ENCODE measurements around the gene GATB. TPM values are rescaled to one million over a fixed set of nuclear protein-coding genes. Genes with fewer than 3 reads are reported as not detected.

The GATB gene
- total and polyA plus RNA-seq, 10 donors = 12.6 to 22.7 (median 17.8) TPM

DNA sequence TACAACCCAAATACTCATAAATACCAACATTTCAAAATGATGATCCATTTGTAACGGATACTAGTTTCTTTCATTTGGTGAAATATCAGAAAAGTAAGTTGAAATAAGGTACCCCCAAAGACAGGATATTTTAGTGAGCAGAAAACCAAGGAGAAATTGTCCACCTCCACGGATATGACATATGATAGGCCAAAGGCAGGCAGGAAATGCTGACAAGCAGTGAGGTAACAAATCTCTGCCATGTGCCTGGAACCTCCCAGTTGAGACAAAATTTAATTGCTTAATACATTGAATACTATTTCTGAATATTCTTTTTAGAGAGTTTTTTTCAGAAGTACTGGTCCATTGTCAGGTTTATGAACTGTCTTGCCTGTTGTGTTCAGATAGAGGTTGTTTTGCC lies 118.8 kb downstream of the GATB start:
- no peaks in the 10 kb centered on the region for H3K9me3 ChIP-seq
- WGBS, 5 donors = 69 to 83% (median 78%) methylated on average over 2 of the region's 2 CpGs
- intact Hi-C loops (cut with DNase I; ENCODE audit: low total_unique reads) = no loop called here
- TF ChIP-seq CTCF (IDR thresholded peaks at IDR 0.05 in 8 of 11, conservative IDR thresholded peaks at IDR 0.05 in 3 of 11) (no peak), POLR2A (IDR thresholded peaks at IDR 0.05) (no peak), POLR2AphosphoS5 (IDR thresholded peaks at IDR 0.05) (no peak)
- DNase-seq = no peak
- no peaks in the 10 kb centered on the region for H3K4me1 ChIP-seq
- H3K36me3 ChIP-seq = no peaks in the 10 kb centered on the region
- no peak overlapping the region for H3K4me3 ChIP-seq
- H3K27me3 ChIP-seq (replicated peaks in 1 of 7) = no peaks in the 10 kb centered on the region
- no peak overlapping the region for H3K27ac ChIP-seq

GRCh38 chr4:151641167-151641566 lies 119.6 kb downstream of the GATB start:
- Histone ChIP-seq H3K4me1 (no peaks in the 10 kb centered on the region), H3K9me3 (no peaks in the 10 kb centered on the region), H3K36me3 (no peaks in the 10 kb centered on the region), H3K27me3 (replicated peaks in 1 of 7) (no peaks in the 10 kb centered on the region), H3K27ac (no peak overlapping the region), H3K4me3 (no peak overlapping the region)
- no peak for DNase-seq
- intact Hi-C loops (cut with DNase I; ENCODE audit: low total_unique reads) = no loop called here
- TF ChIP-seq POLR2AphosphoS5 (IDR thresholded peaks at IDR 0.05) (no peak), POLR2A (IDR thresholded peaks at IDR 0.05) (no peak), CTCF (IDR thresholded peaks at IDR 0.05 in 8 of 11, conservative IDR thresholded peaks at IDR 0.05 in 3 of 11) (no peak)
- WGBS, 5 donors = 42 to 94% (median 66%) methylated on average over 2 of the region's 2 CpGs

DNA sequence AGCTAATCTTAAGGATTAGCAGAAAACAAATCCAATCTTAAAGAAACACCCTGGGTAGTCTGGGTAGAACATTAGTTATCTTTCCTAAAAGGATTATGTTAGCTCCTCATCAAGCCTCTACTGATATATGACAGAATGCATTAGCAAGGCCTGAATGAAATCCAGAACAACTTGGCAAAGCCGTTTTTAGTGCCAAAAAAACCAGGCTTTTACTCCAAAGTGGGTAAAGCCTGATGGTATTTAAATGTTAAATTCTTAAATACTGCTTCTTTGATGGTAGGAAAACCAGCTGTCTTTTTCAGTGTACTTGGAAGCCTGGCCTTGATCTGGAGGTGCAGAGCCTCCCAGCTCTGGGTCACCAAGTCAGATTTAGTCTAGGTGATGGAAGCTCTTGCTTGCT lies 120.4 kb downstream of the GATB start:
- H3K4me3 ChIP-seq = no peak overlapping the region
- H3K27me3 ChIP-seq (replicated peaks in 1 of 7) = no peaks in the 10 kb centered on the region
- no peaks in the 10 kb centered on the region for H3K4me1 ChIP-seq
- H3K27ac ChIP-seq = no peak overlapping the region
- H3K36me3 ChIP-seq = no peaks in the 10 kb centered on the region
- H3K9me3 ChIP-seq = no peaks in the 10 kb centered on the region
- 63 to 84% (median 71%) methylated on average over 1 of the region's 1 CpG for WGBS, 5 donors
- DNase-seq = no peak
- intact Hi-C loops (cut with DNase I; ENCODE audit: low total_unique reads) = no loop called here
- TF ChIP-seq CTCF (IDR thresholded peaks at IDR 0.05 in 8 of 11, conservative IDR thresholded peaks at IDR 0.05 in 3 of 11) = no peak
- TF ChIP-seq POLR2AphosphoS5 (IDR thresholded peaks at IDR 0.05) = no peak
- TF ChIP-seq POLR2A (IDR thresholded peaks at IDR 0.05) = no peak

DNA sequence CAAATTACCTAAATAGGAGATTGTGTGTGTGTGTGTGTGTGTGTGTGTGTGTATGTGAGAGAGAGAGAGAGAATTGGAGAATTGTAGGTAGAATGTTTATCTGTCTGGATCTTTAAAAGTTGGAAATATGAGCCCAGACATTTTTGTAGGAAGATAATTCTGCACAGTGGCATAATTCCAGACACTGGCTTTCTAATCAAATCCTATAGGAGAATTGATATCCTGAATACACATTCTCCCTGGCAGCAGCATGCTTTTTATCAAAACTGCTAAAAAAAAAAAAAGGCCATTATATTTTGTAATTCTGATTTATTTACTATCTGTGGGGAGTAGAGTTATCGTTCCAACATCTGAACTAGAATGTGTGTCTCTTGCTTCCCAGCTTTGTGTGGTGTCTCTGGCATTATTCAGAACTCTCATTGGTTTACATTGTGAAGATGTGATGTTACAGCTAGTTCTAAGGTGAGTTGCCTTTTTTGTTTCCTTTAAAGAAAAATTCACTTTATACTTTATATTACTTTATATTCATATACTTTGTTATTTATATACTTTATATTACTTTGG lies 122.4 kb downstream of the GATB start:
- Histone ChIP-seq H3K27ac (no peak overlapping the region), H3K27me3 (replicated peaks in 1 of 7) (no peaks in the 10 kb centered on the region), H3K36me3 (no peaks in the 10 kb centered on the region), H3K9me3 (no peaks in the 10 kb centered on the region), H3K4me1 (no peaks in the 10 kb centered on the region), H3K4me3 (no peak overlapping the region)
- TF ChIP-seq CTCF (IDR thresholded peaks at IDR 0.05 in 8 of 11, conservative IDR thresholded peaks at IDR 0.05 in 3 of 11) (no peak), POLR2AphosphoS5 (IDR thresholded peaks at IDR 0.05) (no peak), POLR2A (IDR thresholded peaks at IDR 0.05) (no peak)
- intact Hi-C loops (cut with DNase I; ENCODE audit: low total_unique reads) = no loop called here
- 84 to 98% (median 90%) methylated on average over 1 of the region's 1 CpG for WGBS, 5 donors
- no peak for DNase-seq
